DMS79 (cell line): ENCODE data around the gene CST8.

ENCODE experiments used
- DNase-seq: peaks from one replicate; lab custom pipeline; 2025; lab: John Stamatoyannopoulos, UW

Gene CST8

GRCh38 chr20:23524146-23524545, 33.2 kb downstream of the CST8 start:
- DNase-seq, result no peak

DNA sequence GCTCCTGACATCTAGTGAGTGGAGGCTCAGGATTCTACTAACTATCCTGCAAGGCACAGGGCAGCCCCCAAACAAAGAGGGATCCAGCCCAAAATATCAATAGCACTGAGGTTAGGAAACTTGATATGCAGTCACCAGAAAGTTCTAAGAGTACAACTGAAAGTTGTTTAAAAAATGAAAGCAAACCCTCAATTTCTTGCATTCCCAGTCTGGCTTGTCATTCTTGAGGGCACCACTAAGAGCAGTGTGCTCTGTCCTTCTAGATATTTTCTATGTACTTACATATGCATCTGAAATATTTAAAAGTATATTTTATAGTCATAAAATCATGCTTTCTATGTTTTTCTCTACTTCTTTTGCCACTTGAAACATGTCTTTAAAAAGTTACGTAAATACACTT, 35.9 kb downstream of the CST8 start:
- DNase-seq, result no peak

- DNase-seq, result no peak
Observed at GRCh38 chr20:23528867-23529431, 38.0 kb downstream of the CST8 start.

GRCh38 chr20:23530937-23531567, 40.1 kb downstream of the CST8 start:
- no peak for DNase-seq

DNA sequence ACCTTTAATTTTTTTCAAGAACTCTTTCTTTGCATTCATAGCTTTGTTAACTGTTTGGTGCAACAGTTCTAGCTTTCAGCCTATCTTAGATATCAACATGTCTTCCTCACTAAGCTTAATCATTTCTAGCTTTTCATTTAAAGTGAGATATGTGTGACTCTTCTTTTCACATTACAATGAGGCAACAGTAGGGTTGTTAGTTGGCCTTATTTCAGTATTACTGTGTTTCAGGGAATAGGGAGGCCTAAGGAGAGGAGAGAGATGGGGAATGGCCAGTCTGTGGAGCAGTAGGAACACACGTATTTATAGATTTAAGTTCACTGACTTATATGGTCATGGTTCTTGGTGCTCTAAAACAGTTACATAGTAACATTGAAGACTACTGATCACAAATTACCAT, 41.6 kb downstream of the CST8 start:
- DNase-seq, result no peak

DNA sequence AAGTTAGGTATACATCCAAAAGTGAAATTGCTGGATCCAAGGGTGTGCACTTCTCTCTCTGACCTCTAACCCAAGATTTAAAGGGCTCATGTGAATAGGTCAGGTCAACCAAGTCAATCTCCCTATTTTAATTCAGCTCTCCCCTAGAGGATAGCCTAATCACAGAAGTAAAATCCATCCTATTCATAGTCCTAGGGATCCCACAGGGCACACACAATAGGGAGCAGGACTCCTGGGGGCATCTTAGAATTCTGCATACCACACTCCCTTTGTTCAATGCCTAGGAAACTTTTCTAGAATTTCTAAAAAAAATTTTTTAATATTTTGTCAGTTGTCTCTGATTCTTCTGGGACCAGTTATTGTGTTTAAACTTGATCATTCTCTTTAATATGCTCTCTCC, 42.2 kb downstream of the CST8 start:
- no peak for DNase-seq

- no peak for DNase-seq
Observed at GRCh38 chr20:23534801-23535593, 44.1 kb downstream of the CST8 start.

- DNase-seq, result no peak
Observed at GRCh38 chr20:23536328-23536974, 45.5 kb downstream of the CST8 start.

DNA sequence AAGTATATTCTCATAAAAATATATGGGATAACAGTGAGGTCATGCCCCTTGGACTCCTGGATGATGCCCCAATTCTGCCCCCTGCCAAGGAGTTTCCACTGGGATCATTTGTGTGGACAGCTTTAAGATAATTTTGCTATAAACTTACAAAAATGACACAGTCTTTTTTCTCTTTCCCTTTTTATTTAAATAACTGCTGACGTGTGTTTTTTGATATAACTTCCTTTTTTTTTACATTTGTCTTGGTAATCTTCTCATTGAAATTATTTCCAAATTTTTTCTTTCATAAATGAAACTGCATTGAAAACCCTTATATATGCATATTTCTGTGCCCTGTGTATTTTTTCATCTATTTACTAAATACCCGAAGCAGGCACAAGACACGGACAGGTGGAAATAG, 46.1 kb downstream of the CST8 start:
- no peak for DNase-seq

- no peak for DNase-seq
Observed at GRCh38 chr20:23540624-23541023, 49.7 kb downstream of the CST8 start.

- DNase-seq, result no peak
Observed at GRCh38 chr20:23541330-23541729, 50.4 kb downstream of the CST8 start.

GRCh38 chr20:23541776-23542175, 50.9 kb downstream of the CST8 start:
- DNase-seq, result no peak

GRCh38 chr20:23542801-23543200, 51.9 kb downstream of the CST8 start:
- DNase-seq, result no peak

DNA sequence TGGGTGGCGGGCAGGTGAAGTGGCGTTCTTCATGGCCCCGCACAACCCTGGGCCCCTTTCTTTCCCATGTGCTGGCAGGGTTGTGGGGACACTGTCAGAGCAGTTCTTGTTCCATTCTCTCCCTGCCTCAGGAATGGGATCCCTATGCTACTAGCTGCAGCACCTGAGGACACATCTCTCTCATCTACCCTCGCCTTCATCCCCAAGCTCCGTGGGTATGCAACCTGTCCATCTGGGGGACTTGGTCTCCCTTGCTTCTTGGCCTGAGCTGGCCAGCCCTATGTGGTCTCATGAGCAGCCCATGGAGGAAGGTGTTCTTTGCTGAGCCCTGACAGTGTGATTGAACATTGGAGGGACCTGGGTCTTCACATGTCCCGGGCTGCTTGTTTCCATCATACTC, 53.2 kb downstream of the CST8 start:
- DNase-seq, result no peak
